ENCODE measurements around the gene OR6J1.
A peak's percentile ranks its signal among the peaks of the same experiment; 100 is the strongest.
"Not testable (repeated sequence)": the region's sequence is repeated elsewhere in the genome, so short reads cannot be mapped to it uniquely, and the experiment has no call there.

The OR6J1 gene

DNA sequence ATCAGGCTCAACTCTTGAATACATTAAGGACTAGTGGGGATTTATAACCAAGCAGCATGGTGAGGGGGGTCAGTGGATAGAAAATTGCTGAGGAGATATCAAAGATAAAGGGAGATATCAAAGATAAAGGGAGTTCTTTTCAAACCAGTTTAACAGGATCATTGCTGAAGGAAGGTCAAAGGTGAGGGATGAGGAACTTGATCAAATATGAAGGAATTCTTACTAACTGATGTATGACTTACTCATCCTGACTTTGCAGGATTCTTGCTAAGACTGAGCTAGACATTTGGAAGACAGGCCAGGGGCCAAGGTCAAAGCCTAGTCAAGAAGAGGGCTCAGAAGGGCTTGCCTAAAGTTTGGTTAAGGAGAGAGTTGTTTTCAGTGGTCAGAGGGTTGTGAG, 41.3 kb downstream of the OR6J1 start:
- ATAC-seq: no peak
- DNase-seq: no peak

DNA sequence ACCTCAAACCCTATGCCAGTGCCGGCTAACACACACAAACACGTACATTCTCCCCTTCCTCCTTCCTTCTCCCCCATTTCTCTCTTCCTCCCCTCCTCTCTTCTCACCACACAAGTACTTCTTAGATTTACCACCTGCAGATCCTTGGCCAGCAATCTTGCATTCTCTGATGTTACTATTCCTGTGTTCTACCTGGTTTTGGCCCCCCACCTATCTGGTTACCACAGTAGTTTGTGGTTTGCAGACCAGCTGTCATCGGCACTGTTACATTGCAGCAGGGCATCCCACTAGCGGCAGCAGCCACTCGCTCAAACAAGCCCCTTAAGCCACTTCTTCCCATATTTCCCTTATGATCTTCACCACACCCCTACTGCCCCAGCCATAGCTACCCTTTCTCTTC, 42.2 kb downstream of the OR6J1 start:
- DNase-seq (no peak), ATAC-seq (no peak)

DNA sequence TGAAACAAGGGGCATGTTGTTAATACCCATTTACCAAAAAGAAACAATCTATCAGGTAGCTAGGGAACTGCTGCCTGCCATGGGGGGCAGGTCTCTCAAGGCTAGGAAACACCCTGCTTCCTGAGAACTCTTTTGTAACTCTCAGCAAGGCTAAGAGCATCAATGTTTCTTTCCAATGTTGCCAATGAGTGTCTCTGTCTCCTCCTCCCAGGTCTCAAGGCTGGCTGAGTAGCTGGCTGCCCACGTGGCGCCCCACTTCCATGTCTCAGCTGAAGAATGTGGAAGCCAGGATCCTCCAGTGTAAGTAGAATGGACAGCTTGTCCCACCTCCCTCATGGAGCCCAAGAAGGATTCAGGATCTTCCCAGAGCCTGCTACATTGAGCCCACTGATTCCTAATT, 42.7 kb downstream of the OR6J1 start:
- DNase-seq (no peak), ATAC-seq (no peak)

DNA sequence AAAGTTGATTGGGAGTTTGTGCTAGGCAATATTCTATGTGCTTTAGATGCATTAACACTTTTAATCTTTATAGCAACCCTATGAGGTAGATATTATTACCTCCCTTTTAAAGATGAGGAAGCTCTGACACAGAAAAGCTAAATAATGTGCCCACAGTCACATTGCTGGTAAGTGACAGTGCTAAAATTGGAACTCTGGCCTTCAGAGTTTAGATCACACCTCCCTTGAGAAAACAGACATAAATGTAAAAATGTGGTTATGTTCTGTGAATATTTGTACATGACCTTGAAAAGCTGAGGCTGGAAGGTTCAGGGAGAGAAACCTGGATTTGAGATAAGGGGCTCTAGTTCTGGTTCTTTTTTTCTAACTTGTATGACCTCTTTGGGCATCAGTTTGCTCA, 44.1 kb downstream of the OR6J1 start:
- no peak for DNase-seq
- ATAC-seq: no peak

DNA sequence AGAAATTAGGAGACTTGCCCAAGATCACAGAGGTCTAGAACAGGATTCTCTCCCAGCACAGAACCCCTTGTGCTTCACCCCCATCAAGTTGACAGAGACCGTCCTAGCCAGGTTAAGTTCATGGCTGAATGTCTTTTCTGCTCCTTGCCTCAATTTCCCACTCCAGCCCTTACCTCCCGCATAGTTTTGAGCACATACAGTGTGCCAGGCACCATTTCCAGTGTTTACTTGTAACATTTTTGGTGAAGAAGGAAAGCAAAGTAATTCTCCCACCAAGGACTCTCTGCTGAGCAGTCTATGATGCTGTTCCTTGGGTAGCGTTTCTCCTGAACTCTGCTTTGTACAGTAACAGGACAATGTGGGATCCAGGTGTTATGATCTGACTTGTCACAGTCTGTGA, 44.8 kb downstream of the OR6J1 start:
- ATAC-seq (no peak), DNase-seq (no peak)

DNA sequence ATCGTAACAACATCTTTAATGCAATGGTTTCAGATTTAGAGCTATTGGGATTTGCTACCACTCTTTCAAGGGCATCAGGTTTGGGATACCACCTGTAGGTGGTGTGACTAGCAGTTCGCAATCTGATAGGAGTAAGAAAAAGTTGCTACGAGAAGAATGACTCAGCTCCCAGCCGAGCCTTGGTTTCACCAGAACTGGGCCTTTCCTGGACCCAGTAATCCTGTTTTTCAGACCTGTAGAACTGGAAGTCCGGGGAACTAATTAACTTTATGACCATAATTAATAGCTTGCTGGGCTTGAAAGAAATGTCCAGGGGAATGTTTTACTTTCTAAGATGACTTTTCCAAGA, 45.3 kb downstream of the OR6J1 start:
- DNase-seq (peak; percentile 33), ATAC-seq (peak; percentile 73)

DNA sequence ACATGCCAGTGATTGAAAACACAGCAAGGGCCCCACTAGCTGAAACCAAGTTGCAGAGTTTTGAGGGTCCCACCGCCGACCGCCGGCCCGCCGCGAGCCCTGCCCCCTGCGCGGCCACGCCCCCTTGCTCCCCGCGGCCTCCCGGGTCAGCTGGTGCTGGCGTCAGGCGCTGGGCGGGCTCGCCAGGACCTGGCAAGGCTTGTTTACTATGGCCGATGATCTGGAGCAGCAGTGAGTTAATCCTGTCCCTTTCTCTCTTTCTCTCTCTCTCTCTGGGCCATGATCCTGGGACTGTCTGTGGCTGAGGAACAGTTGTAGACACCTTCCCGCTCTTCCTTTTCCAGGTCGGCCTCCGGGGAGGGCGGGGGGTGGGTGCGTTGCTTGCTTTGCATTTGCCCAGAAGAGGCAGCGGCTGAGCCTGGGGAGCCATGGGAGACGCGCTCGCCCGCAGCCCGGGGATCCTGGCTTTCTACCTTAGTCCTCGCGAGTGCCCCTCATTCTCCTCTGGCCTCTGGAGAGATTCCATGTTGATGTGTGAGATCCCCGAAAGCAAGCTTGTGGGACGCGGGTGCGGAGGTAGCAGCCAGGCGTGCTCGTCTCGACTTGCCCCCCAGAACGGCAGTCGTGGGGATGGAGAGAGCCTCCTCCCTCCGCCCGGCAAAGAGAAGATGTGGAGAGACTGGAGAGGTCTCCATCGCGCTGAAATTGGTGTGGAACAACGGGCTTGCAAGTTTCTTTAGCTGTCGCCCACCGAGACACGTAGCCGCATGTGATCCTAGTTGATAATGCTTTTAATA, 45.9 kb downstream of the OR6J1 start, which contains the start of gene ABHD4:
Gene ABHD4 (plus strand): TSS at position 202 of the 797 bp plus-strand sequence. CDS start 7 bp downstream, at position 209.
- DNase-seq (peak; percentile 80), ATAC-seq (peak; percentile 84)

DNA sequence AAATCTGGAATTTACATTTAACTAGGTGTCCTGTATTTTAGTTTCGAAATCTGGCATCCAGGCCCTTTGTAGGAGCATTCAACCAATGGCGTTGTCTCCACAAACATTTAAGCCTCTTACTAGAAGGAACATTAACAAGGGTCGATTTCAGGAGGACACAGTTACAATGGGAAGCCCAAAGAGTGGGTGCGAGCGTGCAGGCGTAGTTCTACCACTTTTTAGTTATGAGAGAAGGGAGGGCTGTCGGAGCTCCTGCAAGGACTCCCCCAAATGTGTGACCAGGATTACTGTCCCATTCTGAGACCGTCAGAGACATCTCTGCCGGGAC, 46.4 kb downstream of the OR6J1 start:
- DNase-seq (no peak), ATAC-seq (no peak)

DNA sequence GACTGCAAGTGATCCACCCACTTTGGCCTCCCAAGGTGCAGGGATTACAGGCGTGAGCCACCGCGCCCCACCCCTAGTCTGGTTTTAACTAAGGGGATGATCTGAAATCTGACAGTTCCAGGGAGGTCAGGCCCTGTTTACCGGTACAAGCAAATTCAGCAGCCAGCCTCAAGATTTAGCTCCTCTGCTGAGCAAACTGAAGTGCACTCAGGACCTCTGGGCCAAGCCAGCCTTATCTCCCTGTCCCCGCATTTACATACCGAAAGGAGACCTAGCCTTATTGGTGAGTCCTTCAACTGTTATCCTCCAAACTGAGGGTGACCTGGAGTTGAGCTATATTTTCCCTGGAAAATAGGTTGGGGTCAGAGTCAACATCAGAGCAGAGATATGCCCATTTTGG, 46.9 kb downstream of the OR6J1 start:
- no peak for ATAC-seq

DNA sequence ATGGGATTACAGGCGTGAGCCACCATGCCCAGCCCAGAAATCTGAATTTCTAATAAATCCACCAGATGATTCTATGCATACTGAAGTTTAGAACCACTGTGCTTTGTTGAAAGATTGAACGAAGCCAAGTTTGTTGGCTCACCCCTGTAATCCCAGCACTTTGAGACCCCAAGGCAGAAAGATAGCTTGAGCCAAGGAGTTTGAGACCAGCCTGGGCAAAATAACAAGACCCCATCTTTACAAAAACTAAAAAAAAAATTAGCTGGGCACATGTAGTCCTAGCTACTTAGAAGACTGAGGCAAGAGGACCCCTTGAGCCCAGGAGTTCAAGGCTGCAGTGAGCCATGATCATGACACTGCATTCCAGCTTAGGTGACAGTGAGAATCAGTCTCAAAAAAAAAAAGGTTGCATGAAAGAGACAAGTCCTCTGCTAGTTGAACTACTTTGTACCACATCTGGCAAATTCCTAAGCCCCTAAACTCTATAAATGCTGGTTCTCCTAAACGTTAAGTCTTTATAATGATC, 47.7 kb downstream of the OR6J1 start:
- ATAC-seq: no peak
- no peak for DNase-seq

More for the DNA sequence above, 46.9 kb downstream of the OR6J1 start:
- no peak for DNase-seq

DNA sequence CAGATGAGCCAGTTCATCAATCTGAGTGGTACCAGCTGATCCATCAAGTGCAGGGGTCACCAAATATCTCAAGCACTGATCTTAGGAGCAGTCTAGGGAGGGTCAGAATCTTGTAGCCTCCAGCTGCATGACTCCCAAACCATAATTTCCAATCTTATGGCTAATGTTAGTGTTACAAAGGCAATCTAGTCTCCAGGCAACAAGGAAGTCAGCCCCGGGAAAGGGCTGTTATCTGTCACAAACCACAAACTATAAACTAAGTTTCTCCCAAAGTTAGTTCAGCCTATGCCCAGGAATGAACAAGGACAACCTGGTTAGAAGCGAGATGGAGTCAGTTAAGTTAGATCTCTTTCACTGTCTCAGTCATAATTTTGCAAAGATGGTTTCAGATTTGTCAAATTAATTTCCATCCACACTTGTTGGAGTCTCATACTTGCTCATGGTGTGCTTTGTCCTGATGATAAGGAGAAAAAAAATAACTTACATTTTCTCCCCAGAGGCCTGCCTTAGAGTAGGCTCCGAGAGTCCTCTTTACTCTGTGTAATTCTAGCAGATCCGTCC, 49.9 kb downstream of the OR6J1 start:
- DNase-seq (no peak), ATAC-seq (no peak)

DNA sequence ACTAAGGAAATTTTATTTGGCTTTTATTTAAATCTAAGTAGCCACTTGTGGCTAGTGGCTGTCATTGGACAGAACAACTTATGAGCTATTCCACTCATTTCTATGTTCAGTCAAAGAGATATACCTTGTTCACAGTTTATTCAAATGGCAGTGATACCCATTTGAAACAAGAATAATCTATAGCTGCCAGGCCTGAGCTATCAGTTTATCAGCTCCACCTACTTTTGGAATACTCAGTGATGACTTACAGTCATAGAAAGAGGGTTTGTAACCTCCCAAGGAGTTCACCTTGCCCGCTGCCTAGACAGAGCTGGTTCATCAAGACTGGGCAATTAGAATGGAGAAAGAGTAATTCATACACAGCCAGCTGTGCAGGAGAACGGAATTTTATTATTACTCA, 50.6 kb downstream of the OR6J1 start:
- no peak for ATAC-seq

DNA sequence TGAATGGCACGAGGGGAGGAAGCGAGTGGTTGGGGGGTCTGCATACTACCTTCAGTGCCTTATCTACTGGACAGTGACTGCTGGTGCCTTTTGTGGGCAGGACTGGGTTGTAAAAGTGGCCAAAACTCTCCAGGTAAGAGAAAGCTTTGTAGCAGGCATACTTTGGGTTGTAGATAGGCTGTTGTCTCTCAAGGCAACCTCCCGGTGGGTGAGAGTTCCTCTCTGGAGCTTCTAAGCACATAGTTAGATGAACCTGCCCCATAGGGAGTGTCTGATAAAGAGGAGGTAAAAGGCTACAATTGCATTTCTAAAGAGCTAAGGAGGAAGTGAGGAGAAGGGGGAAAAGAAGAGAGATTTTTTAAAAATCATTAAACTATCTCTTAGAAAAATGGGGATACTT, 51.0 kb downstream of the OR6J1 start:
- DNase-seq (no peak), ATAC-seq (no peak)

More for the DNA sequence above, 50.6 kb downstream of the OR6J1 start:
- DNase-seq: no peak

DNA sequence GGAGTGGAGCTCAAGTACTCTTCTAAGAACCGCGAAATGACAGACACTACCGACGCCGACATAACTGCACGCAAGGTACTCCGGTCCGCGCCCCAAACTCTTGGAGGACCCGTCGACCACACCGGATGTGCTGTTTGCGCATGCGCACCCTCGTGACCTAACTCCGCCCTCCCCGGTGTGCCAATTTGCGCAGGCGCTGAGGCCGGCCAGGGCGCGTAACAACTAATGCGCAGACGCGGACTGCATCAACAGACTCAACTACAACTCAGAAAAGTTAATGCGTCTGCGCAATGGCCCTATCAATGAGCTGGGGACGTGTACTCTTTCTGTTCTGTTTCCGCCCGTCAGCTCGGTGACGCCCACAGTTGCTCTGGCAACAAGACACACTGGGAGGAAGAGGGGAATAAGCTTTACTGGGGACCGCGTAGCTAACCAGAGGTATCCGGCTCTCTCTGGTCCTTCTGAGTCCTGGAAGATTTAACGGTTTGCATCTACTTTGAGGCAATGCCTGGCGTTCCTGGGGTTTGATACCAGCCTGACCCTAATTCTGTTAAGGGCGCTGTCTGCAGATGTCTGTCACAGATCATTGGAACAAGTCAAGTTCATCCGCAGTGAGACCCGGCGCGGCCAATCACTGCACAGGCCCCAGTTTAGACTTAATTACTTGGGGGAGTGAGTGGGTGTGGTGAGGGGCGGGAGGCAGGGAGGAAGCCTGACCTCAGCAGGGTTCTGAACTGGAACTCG, 54.9 kb downstream of the OR6J1 start, which contains the start of gene DAD1:
Gene DAD1 (minus strand): TSS at position 129 of the 744 bp plus-strand sequence. CDS start 67 bp downstream, at position 62.
- ATAC-seq (peak; percentile 93), DNase-seq (peak; percentile 100)

DNA sequence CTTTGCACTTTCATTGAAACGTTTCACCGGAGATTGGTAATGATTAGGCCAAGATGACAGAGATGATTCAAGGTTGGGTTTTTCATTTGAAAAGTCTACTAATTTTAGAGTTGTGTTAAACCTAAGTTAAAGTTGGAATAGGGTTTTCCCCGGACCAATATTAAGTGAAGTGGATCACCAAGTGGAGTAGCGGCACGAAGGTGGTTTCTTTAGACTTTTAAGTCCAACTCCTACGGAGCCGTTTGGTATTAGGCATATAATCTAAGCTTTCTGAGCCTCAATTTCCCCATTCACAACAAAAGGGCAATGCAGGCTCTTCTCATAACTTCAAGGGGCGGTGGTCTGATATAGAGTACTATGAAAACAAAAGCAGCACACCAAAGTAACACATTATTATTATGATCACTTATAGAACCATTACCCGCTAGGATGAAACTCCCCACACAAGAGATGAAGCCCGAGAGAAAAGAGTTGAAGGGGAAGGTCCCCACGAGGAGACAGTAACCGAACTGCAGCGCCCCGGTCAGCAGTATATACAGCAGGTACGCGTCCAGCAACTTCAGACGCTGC, 55.5 kb downstream of the OR6J1 start:
- peak; percentile 34 for ATAC-seq
- peak; percentile 30 for DNase-seq

DNA sequence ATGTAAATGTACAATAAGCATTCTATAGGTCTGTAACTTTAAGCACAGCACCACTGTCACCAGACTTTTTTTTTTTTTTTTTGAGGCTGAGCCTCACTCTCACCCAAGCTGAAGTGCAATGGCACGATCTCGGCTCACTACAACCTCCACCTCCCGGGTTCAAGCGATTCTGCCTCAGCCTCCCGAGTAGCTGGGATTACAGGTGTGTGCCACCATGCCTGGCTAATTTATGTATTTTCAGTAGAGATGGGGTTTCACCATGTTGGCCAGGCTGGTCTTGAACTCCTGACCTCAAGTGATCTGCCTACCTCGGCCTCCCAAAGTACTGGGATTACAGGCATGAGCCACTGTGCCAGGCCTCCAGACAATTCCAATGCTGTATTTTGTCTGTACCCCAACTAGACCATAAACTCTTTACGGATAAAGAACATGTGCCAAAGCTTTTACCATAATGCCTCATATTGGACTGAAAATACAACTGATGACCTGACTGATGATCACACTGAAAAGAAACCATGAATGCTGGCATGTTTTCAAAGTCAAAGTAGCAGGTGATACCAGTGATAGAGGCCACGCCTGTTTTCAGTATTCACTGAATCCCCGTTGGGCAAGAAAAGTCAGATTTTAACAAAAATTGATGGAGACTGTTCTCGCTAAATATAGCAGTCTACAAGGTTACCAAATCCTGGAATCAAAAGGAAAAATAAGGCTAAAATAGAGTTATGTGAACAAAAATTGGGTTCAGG, 56.3 kb downstream of the OR6J1 start:
- DNase-seq, ATAC-seq: not testable (repeated sequence)

DNA sequence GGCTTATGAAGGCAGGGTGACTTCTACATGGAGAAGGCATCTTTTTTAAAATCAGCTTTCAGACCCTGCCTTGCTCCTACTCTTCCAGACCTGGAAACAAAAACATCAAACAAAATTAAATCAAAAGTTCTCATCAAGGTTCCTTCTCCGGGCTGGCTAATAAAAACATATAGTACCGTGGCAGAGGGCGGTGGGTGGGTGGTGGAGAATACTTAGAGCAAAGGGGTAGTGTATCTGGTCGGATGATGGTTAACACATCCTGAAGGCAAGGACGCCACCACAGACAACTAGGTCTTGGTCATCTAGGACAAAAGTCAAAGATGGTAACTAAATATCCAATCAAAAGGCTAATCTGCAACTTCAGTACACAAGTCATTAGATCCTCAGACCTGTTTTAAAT, 56.9 kb downstream of the OR6J1 start:
- DNase-seq: no peak
- ATAC-seq: no peak

DNA sequence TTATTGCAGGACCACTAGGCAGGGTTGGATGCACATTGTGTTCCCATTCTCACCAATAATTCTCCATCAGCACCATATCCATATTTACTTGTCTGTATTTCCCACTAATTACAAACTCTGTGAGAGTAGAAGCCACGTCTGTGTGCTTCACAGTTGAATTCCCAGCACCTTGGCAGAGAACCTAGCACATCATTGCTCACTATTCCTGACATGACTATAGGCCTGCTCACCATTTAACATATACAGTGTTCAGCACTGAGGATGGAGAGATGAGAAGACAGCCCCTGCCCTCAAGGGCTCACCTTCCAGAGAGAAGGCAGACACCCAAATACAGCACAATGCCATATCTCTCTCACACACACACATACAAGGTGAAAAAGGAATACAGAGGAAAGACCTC, 60.2 kb downstream of the OR6J1 start:
- DNase-seq: no peak
- peak; percentile 45 for ATAC-seq
